T-helper 17 cell (primary cell): ENCODE results near the gene SLC34A3. TPM values are rescaled to one million over a fixed set of nuclear protein-coding genes. Genes with fewer than 3 reads are reported as not detected.

ENCODE experiments used
- ATAC-seq: fragments of 150-1000 bp; cut with Tn5 transposase; 2 replicates; pipeline ENCODE4 v1.10.0; 2021; ENCODE audit warnings: mild to moderate bottlenecking, moderate library complexity
- DNase-seq, 3 donors: peaks; one replicate each; pipeline versions ENCODE4 v3.0.0 to v3.0.0-alpha.2; 2020 to 2021
- H3K9me3 ChIP-seq: one replicate; pipeline ENCODE4 v1.7.0; 2013; ENCODE audit warnings: low read length, mild to moderate bottlenecking; ENCODE audit not compliant: control insufficient read depth, poor library complexity, severe bottlenecking
- H3K27ac Mint-ChIP-seq: one replicate; pipeline ENCODE4 v1.8.0; 2022; ENCODE audit warnings: mild to moderate bottlenecking, moderate library complexity, mixed read lengths
- H3K27me3 Mint-ChIP-seq: one replicate; pipeline ENCODE4 v1.8.0; 2022; ENCODE audit warnings: mixed read lengths
- H3K36me3 Mint-ChIP-seq: one replicate; pipeline ENCODE4 v1.8.0; 2022; ENCODE audit warnings: low read depth, mixed read lengths
- H3K4me1 Mint-ChIP-seq: one replicate; pipeline ENCODE4 v1.8.0; 2022; ENCODE audit warnings: mild to moderate bottlenecking, mixed read lengths
- H3K4me3 Mint-ChIP-seq: one replicate; pipeline ENCODE4 v1.8.0; 2022; ENCODE audit warnings: mild to moderate bottlenecking, moderate library complexity, mixed read lengths
- total RNA-seq, 4 donors: library from RNA in 2 of 4; stranded (reverse) in 2 of 4; gene quantifications; one replicate each; pipeline ENCODE4 v1.2.3 and lab custom pipeline; 2022 to 2026

SLC34A3 gene
- total RNA-seq, 2 donors from 2014 or later = not detected

GRCh38 chr9:137264067-137264466 is 33.4 kb downstream of the SLC34A3 start:
- Mint-ChIP-seq H3K27me3 (no peaks in the 10 kb centered on the region), H3K4me1 (peaks cover 7% of the 10 kb centered on the region), H3K4me3 (no peak overlapping the region), H3K27ac (no peak overlapping the region), H3K36me3 (peaks cover 4% of the 10 kb centered on the region)
- ATAC-seq = no peak
- no peaks in the 10 kb centered on the region for H3K9me3 ChIP-seq
- no peak for DNase-seq

GRCh38 chr9:137265496-137266161 is 34.9 kb downstream of the SLC34A3 start:
- Mint-ChIP-seq H3K27ac (no peak overlapping the region), H3K4me1 (peaks cover 7% of the 10 kb centered on the region), H3K27me3 (no peaks in the 10 kb centered on the region), H3K4me3 (no peak overlapping the region), H3K36me3 (peaks cover 4% of the 10 kb centered on the region)
- DNase-seq = no peak
- ATAC-seq = no peak
- no peaks in the 10 kb centered on the region for H3K9me3 ChIP-seq

- ATAC-seq (no peak), DNase-seq (no peak)
- H3K4me1 Mint-ChIP-seq = peaks cover 7% of the 10 kb centered on the region
- H3K4me3 Mint-ChIP-seq = no peak overlapping the region
- H3K36me3 Mint-ChIP-seq = peaks cover 4% of the 10 kb centered on the region
- H3K9me3 ChIP-seq = no peaks in the 10 kb centered on the region
- no peak overlapping the region for H3K27ac Mint-ChIP-seq
- no peaks in the 10 kb centered on the region for H3K27me3 Mint-ChIP-seq
Observed at GRCh38 chr9:137266162-137266527, 35.4 kb downstream of the SLC34A3 start.

GRCh38 chr9:137266585-137267453 is 36.1 kb downstream of the SLC34A3 start:
- no peak overlapping the region for H3K4me3 Mint-ChIP-seq
- no peak for ATAC-seq
- H3K27me3 Mint-ChIP-seq = no peaks in the 10 kb centered on the region
- H3K4me1 Mint-ChIP-seq = peaks cover 10% of the 10 kb centered on the region
- no peaks in the 10 kb centered on the region for H3K9me3 ChIP-seq
- H3K27ac Mint-ChIP-seq = no peak overlapping the region
- DNase-seq = no peak
- H3K36me3 Mint-ChIP-seq = peaks cover 6% of the 10 kb centered on the region

GRCh38 chr9:137267933-137268355 is 37.2 kb downstream of the SLC34A3 start:
- Mint-ChIP-seq H3K27ac (no peak overlapping the region), H3K4me1 (peaks cover 10% of the 10 kb centered on the region), H3K27me3 (no peaks in the 10 kb centered on the region), H3K4me3 (peak overlapping the region; percentile 49), H3K36me3 (peaks cover 6% of the 10 kb centered on the region)
- DNase-seq (no peak), ATAC-seq (no peak)
- H3K9me3 ChIP-seq = no peaks in the 10 kb centered on the region

- no peak overlapping the region for H3K4me3 Mint-ChIP-seq
- DNase-seq = no peak
- no peak for ATAC-seq
- no peaks in the 10 kb centered on the region for H3K9me3 ChIP-seq
- peaks cover 6% of the 10 kb centered on the region for H3K36me3 Mint-ChIP-seq
- no peaks in the 10 kb centered on the region for H3K27me3 Mint-ChIP-seq
- no peak overlapping the region for H3K27ac Mint-ChIP-seq
- H3K4me1 Mint-ChIP-seq = peaks cover 10% of the 10 kb centered on the region
Observed at GRCh38 chr9:137268538-137269201, 38.0 kb downstream of the SLC34A3 start.

- Mint-ChIP-seq H3K27ac (peak overlapping the region; percentile 54), H3K4me1 (peaks cover 10% of the 10 kb centered on the region), H3K36me3 (peaks cover 6% of the 10 kb centered on the region), H3K27me3 (no peaks in the 10 kb centered on the region), H3K4me3 (no peak overlapping the region)
- ATAC-seq (no peak), DNase-seq (no peak)
- no peaks in the 10 kb centered on the region for H3K9me3 ChIP-seq
Observed at GRCh38 chr9:137269231-137269772, 38.6 kb downstream of the SLC34A3 start.

GRCh38 chr9:137270929-137271695 is 40.4 kb downstream of the SLC34A3 start:
- H3K9me3 ChIP-seq = no peaks in the 10 kb centered on the region
- ATAC-seq (peak; percentile 72), DNase-seq (no peak)
- Mint-ChIP-seq H3K27me3 (no peaks in the 10 kb centered on the region), H3K4me1 (peaks cover 19% of the 10 kb centered on the region), H3K4me3 (no peak overlapping the region), H3K27ac (no peak overlapping the region), H3K36me3 (peaks cover 6% of the 10 kb centered on the region)

- DNase-seq (no peak), ATAC-seq (no peak)
- Mint-ChIP-seq H3K4me1 (peaks cover 21% of the 10 kb centered on the region), H3K4me3 (no peak overlapping the region), H3K27me3 (no peaks in the 10 kb centered on the region), H3K36me3 (peaks cover 6% of the 10 kb centered on the region), H3K27ac (no peak overlapping the region)
- no peaks in the 10 kb centered on the region for H3K9me3 ChIP-seq
Observed at GRCh38 chr9:137271696-137272076, 41.0 kb downstream of the SLC34A3 start.

- H3K36me3 Mint-ChIP-seq = peaks cover 6% of the 10 kb centered on the region
- H3K4me1 Mint-ChIP-seq = peaks cover 26% of the 10 kb centered on the region
- H3K9me3 ChIP-seq = no peaks in the 10 kb centered on the region
- ATAC-seq (no peak), DNase-seq (no peak)
- no peak overlapping the region for H3K27ac Mint-ChIP-seq
- H3K27me3 Mint-ChIP-seq = no peaks in the 10 kb centered on the region
- no peak overlapping the region for H3K4me3 Mint-ChIP-seq
Observed at GRCh38 chr9:137272241-137273094, 41.8 kb downstream of the SLC34A3 start.

GRCh38 chr9:137273095-137273490 is 42.4 kb downstream of the SLC34A3 start:
- H3K27ac Mint-ChIP-seq = no peak overlapping the region
- no peak for ATAC-seq
- H3K36me3 Mint-ChIP-seq = peaks cover 6% of the 10 kb centered on the region

More at GRCh38 chr9:137273095-137273490, 42.4 kb downstream of the SLC34A3 start:
- no peaks in the 10 kb centered on the region for H3K9me3 ChIP-seq
- Mint-ChIP-seq H3K27me3 (no peaks in the 10 kb centered on the region), H3K4me1 (peaks cover 29% of the 10 kb centered on the region), H3K4me3 (no peak overlapping the region)
- no peak for DNase-seq
